ENCODE results near the gene ACCS. TPM values are rescaled to one million over a fixed set of nuclear protein-coding genes. Genes with fewer than 3 reads are reported as not detected.

The ACCS gene
- total RNA-seq, 1 experiment from 2014 or later, result 13.9 TPM

GRCh38 chr11:44113018-44113417, 46.9 kb downstream of the ACCS start:
- CTCF ChIA-PET, result interaction anchor here (1.5 kb wide), 1 partner anchor 18 kb away, joined by 3 read pairs; the partner anchor contains the start of gene EXT2
- H3K27me3 Mint-ChIP-seq (ENCODE audit: low read depth), result no peaks in the 10 kb centered on the region

GRCh38 chr11:44113572-44113971, 47.5 kb downstream of the ACCS start:
- no peak for TF ChIP-seq ZNF671 (CRISPR knock-in tag; IDR thresholded peaks at IDR 0.05)
- peaks cover 9% of the 10 kb centered on the region for H3K4me1 Mint-ChIP-seq
- no peaks in the 10 kb centered on the region for H3K27me3 Mint-ChIP-seq (ENCODE audit: low read depth)
- no peaks in the 10 kb centered on the region for H3K9me3 Mint-ChIP-seq
- no peak for DNase-seq (ENCODE audit: low spot score)
- H3K27ac Mint-ChIP-seq, result no peak overlapping the region
- peaks cover 23% of the 10 kb centered on the region for H3K36me3 Mint-ChIP-seq
- H3K4me3 Mint-ChIP-seq, result no peak overlapping the region
- 0 out of 2 replicates have a peak, but pooled peaks have one; percentile 20 for ATAC-seq
- POLR2A ChIA-PET, result no interaction called here
- CTCF ChIA-PET, result interaction anchor here (1.5 kb wide), 1 partner anchor 19 kb away, joined by 3 read pairs; the partner anchor contains the start of gene EXT2

More at GRCh38 chr11:44113018-44113417, 46.9 kb downstream of the ACCS start:
- TF ChIP-seq RORB (CRISPR knock-in tag; IDR thresholded peaks at IDR 0.05) (no peak), NR2C2 (CRISPR knock-in tag; IDR thresholded peaks at IDR 0.05) (no peak), CDX4 (CRISPR knock-in tag; IDR thresholded peaks at IDR 0.05; ENCODE audit: borderline replicate concordance) (no peak), ZNF281 (CRISPR knock-in tag; IDR thresholded peaks at IDR 0.05) (no peak), ZNF423 (CRISPR knock-in tag; IDR thresholded peaks at IDR 0.05) (no peak), ZNF263 (CRISPR knock-in tag; IDR thresholded peaks at IDR 0.05; ENCODE audit: low read depth) (no peak), E2F1 (CRISPR knock-in tag; IDR thresholded peaks at IDR 0.05) (no peak)
- H3K36me3 Mint-ChIP-seq, result peaks cover 23% of the 10 kb centered on the region
- H3K9me3 Mint-ChIP-seq, result no peaks in the 10 kb centered on the region
- no peak for ATAC-seq
- H3K4me1 Mint-ChIP-seq, result peaks cover 9% of the 10 kb centered on the region
- H3K4me3 Mint-ChIP-seq, result no peak overlapping the region
- POLR2A ChIA-PET, result no interaction called here
- DNase-seq (ENCODE audit: low spot score), result no peak
- no peak overlapping the region for H3K27ac Mint-ChIP-seq

GRCh38 chr11:44116234-44116830, 50.3 kb downstream of the ACCS start:
- DNase-seq (ENCODE audit: low spot score), result no peak
- CTCF ChIA-PET, result interaction anchor here (0.9 kb wide), 1 partner anchor 22 kb away, joined by 3 read pairs; no protein-coding TSS in a partner anchor
- Mint-ChIP-seq H3K4me1 (peaks cover 9% of the 10 kb centered on the region), H3K36me3 (peaks cover 23% of the 10 kb centered on the region), H3K27ac (no peak overlapping the region), H3K4me3 (no peak overlapping the region), H3K27me3 (ENCODE audit: low read depth) (no peaks in the 10 kb centered on the region), H3K9me3 (no peaks in the 10 kb centered on the region)
- POLR2A ChIA-PET, result no interaction called here
- TF ChIP-seq ZNF317 (CRISPR knock-in tag; IDR thresholded peaks at IDR 0.05; ENCODE audit: borderline replicate concordance, low read depth) (no peak), RELA (CRISPR knock-in tag; IDR thresholded peaks at IDR 0.05; ENCODE audit: borderline replicate concordance) (no peak), TEAD1 (CRISPR knock-in tag; IDR thresholded peaks at IDR 0.05) (no peak), ZNF532 (CRISPR knock-in tag; IDR thresholded peaks at IDR 0.05; ENCODE audit: borderline replicate concordance) (no peak), HMGA2 (CRISPR knock-in tag; IDR thresholded peaks at IDR 0.05) (no peak), ZNF281 (CRISPR knock-in tag; IDR thresholded peaks at IDR 0.05) (no peak), JUN (CRISPR knock-in tag; IDR thresholded peaks at IDR 0.05) (no peak)
- no peak for ATAC-seq

Measured in WTC11 (cell line).